ENCODE results near the gene GSS. TPM values are rescaled to one million over a fixed set of nuclear protein-coding genes. Genes with fewer than 3 reads are reported as not detected.
"Not testable (repeated sequence)": the region's sequence is repeated elsewhere in the genome, so short reads cannot be mapped to it uniquely, and the experiment has no call there.

Gene GSS
- polyA plus RNA-seq, 1 experiment = 110 TPM

- ChIA-PET CTCF (no interaction called here), POLR2A (no interaction called here)
- H3K4me3 ChIP-seq (ENCODE audit: low read depth, low read length) = no peak overlapping the region
- no peak for TF ChIP-seq CTCF (IDR thresholded peaks at IDR 0.05; ENCODE audit: insufficient read depth, low read depth, low read length)
- H3K36me3 ChIP-seq (ENCODE audit: control insufficient read depth, insufficient read depth, low read length) = no peaks in the 10 kb centered on the region
- DNase-seq (ENCODE audit: low read depth) = no peak
- no peaks in the 10 kb centered on the region for H3K27me3 ChIP-seq (ENCODE audit: control insufficient read depth, insufficient read depth, low read length)
Measured at GRCh38 chr20:34884260-34884659, 71.3 kb downstream of the GSS start.

GRCh38 chr20:34883809-34884208 lies 71.8 kb downstream of the GSS start:
- POLR2A ChIA-PET = no interaction called here
- no peak for TF ChIP-seq CTCF (IDR thresholded peaks at IDR 0.05; ENCODE audit: insufficient read depth, low read depth, low read length)
- Histone ChIP-seq H3K27me3 (ENCODE audit: control insufficient read depth, insufficient read depth, low read length) (no peaks in the 10 kb centered on the region), H3K36me3 (ENCODE audit: control insufficient read depth, insufficient read depth, low read length) (no peaks in the 10 kb centered on the region), H3K4me3 (ENCODE audit: low read depth, low read length) (no peak overlapping the region)
- CTCF ChIA-PET = interaction anchor here (1.2 kb wide), 1 partner anchor 10 kb away, joined by 6 read pairs; no protein-coding TSS in a partner anchor
- no peak for DNase-seq (ENCODE audit: low read depth)

GRCh38 chr20:34883087-34883688 lies 72.4 kb downstream of the GSS start:
- ChIA-PET POLR2A (no interaction called here), CTCF (interaction anchor here (0.6 to 1.2 kb wide), 2 partner anchors 9 to 270 kb away, joined by 3 to 6 read pairs; no protein-coding TSS in a partner anchor)

GRCh38 chr20:34881689-34882088 lies 73.9 kb downstream of the GSS start:
- DNase-seq (ENCODE audit: low read depth) = no peak
- no peak overlapping the region for H3K4me3 ChIP-seq (ENCODE audit: low read depth, low read length)
- ChIA-PET POLR2A (no interaction called here), CTCF (no interaction called here)
- H3K27me3 ChIP-seq (ENCODE audit: control insufficient read depth, insufficient read depth, low read length) = no peaks in the 10 kb centered on the region
- no peak for TF ChIP-seq CTCF (IDR thresholded peaks at IDR 0.05; ENCODE audit: insufficient read depth, low read depth, low read length)
- no peaks in the 10 kb centered on the region for H3K36me3 ChIP-seq (ENCODE audit: control insufficient read depth, insufficient read depth, low read length)

More at GRCh38 chr20:34883087-34883688, 72.4 kb downstream of the GSS start:
- Histone ChIP-seq H3K36me3 (ENCODE audit: control insufficient read depth, insufficient read depth, low read length) (no peaks in the 10 kb centered on the region), H3K4me3 (ENCODE audit: low read depth, low read length) (no peak overlapping the region), H3K27me3 (ENCODE audit: control insufficient read depth, insufficient read depth, low read length) (no peaks in the 10 kb centered on the region)
- no peak for DNase-seq (ENCODE audit: low read depth)
- TF ChIP-seq CTCF (IDR thresholded peaks at IDR 0.05; ENCODE audit: insufficient read depth, low read depth, low read length) = no peak

- DNase-seq (ENCODE audit: low read depth); H3K4me3 ChIP-seq (ENCODE audit: low read depth, low read length); H3K36me3 ChIP-seq (ENCODE audit: control insufficient read depth, insufficient read depth, low read length); H3K27me3 ChIP-seq (ENCODE audit: control insufficient read depth, insufficient read depth, low read length): not testable (repeated sequence)
- ChIA-PET CTCF (interaction anchor here (0.6 kb wide), 1 partner anchor 1045 kb away, joined by 4 read pairs; no protein-coding TSS in a partner anchor), POLR2A (interaction anchor here (0.6 to 1.0 kb wide), 2 partner anchors 9 to 10 kb away, joined by 8 to 32 read pairs; no protein-coding TSS in a partner anchor)
Measured at GRCh38 chr20:34880971-34881370, 74.6 kb downstream of the GSS start.
